ENCODE data around the gene PDZRN4.
"Not testable (repeated sequence)": the region's sequence is repeated elsewhere in the genome, so short reads cannot be mapped to it uniquely, and the experiment has no call there.

PDZRN4 gene

GRCh38 chr12:41285470-41285869 lies 97.3 kb downstream of the PDZRN4 start:
- not testable (repeated sequence) for DNase-seq

GRCh38 chr12:41286426-41286825 lies 98.3 kb downstream of the PDZRN4 start:
- no peak for DNase-seq

- DNase-seq = no peak
Observed at GRCh38 chr12:41287500-41288141, 99.5 kb downstream of the PDZRN4 start.

GRCh38 chr12:41288142-41288811 lies 100.2 kb downstream of the PDZRN4 start:
- no peak for DNase-seq

GRCh38 chr12:41289501-41289900 lies 101.4 kb downstream of the PDZRN4 start:
- DNase-seq = no peak

GRCh38 chr12:41293011-41293410 lies 104.9 kb downstream of the PDZRN4 start:
- DNase-seq = no peak

GRCh38 chr12:41293461-41293860 lies 105.3 kb downstream of the PDZRN4 start:
- no peak for DNase-seq

- no peak for DNase-seq
Observed at GRCh38 chr12:41302979-41303403, 114.9 kb downstream of the PDZRN4 start.

- DNase-seq = no peak
Observed at GRCh38 chr12:41304526-41304925, 116.4 kb downstream of the PDZRN4 start.

GRCh38 chr12:41310367-41310766 lies 122.2 kb downstream of the PDZRN4 start:
- DNase-seq = no peak

- DNase-seq = no peak
Observed at GRCh38 chr12:41311883-41312282, 123.8 kb downstream of the PDZRN4 start.

GRCh38 chr12:41312451-41312850 lies 124.3 kb downstream of the PDZRN4 start:
- DNase-seq = not testable (repeated sequence)

- no peak for DNase-seq
Observed at GRCh38 chr12:41325336-41325735, 137.2 kb downstream of the PDZRN4 start.

- DNase-seq = no peak
Observed at GRCh38 chr12:41327096-41327895, 139.2 kb downstream of the PDZRN4 start.

- no peak for DNase-seq
Observed at GRCh38 chr12:41333974-41334373, 145.9 kb downstream of the PDZRN4 start.

GRCh38 chr12:41334390-41334789 lies 146.3 kb downstream of the PDZRN4 start:
- DNase-seq = no peak

GRCh38 chr12:41336041-41336549 lies 148.0 kb downstream of the PDZRN4 start:
- no peak for DNase-seq

- DNase-seq = no peak
Observed at GRCh38 chr12:41339784-41340183, 151.7 kb downstream of the PDZRN4 start.

GRCh38 chr12:41344776-41345470 lies 156.8 kb downstream of the PDZRN4 start:
- DNase-seq = no peak

GRCh38 chr12:41348198-41348597 lies 160.1 kb downstream of the PDZRN4 start:
- DNase-seq = no peak

GRCh38 chr12:41356181-41356580 lies 168.1 kb downstream of the PDZRN4 start:
- DNase-seq = no peak

- DNase-seq = no peak
Observed at GRCh38 chr12:41361738-41362137, 173.6 kb downstream of the PDZRN4 start.
